ENCODE results near the gene APOL2.
"Not testable (repeated sequence)": the region's sequence is repeated elsewhere in the genome, so short reads cannot be mapped to it uniquely, and the experiment has no call there.

Gene APOL2

DNA sequence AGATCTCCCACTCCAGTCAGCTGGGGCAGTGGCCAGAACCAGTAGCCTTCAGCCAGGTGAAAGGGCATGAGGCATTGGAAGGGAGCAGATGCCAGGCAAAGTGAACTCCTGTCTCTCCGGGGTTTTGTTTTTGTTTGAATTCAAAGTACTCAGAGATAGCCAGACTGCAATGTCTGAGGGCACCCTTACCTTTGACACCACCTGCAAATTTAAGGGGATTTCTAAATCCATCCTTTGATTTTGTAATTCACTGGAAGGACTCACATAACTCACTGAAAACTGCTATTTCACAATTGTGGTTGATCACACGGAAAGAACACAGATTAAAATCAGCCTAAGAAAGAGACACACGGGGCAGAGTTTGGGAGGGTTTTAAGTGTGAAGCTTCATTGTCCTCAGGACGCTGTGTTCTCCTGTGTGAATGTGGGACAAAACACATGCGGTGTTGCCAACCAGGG is 23.9 kb upstream of the APOL2 start:
- DNase-seq (ENCODE audit: low read depth): not testable (repeated sequence)

DNA sequence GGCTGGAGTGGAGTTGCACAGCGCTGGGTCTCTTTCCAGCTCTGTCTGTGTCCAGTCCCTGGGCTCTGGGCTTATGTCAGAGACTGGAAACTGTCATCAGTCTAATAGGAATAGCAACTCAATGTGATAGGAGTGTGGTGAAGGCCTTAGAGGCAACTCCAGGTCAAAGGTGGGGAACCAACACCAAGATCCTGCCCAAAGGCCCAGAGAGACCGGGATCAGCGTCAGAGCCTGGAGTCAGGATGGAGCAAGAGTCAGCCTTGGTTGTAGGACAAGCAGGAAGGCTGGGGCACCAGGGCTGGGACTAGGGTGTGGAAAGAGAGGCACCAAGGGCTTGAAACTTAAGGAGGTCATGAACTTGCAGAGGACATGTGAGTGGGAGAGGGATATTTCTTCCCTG is 23.0 kb upstream of the APOL2 start:
- not testable (repeated sequence) for DNase-seq (ENCODE audit: low read depth)

DNA sequence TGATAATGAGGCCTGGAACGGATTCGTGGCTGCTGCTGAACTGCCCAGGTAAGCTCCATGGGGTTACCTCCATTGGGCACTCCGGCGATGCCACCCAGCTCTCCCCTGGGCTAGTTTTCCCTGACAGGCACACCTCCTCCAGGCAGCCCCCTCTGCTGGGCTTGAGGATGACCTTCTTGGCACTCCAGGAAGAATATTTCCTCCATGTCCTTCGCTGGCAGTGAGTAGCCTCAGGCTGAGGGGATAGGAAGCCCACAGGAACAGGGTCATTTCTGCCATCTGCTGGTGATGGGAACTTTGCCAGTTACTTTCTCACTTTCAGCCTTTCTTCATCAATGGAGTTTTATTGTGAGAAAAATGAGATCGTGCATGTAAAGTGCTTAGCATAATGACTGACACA is 22.3 kb upstream of the APOL2 start:
- DNase-seq (ENCODE audit: low read depth): not testable (repeated sequence)

- no peak for DNase-seq (ENCODE audit: low read depth)
Measured at GRCh38 chr22:36259615-36260300, 20.4 kb upstream of the APOL2 start.

GRCh38 chr22:36258701-36259614 is 19.6 kb upstream of the APOL2 start:
- no peak for DNase-seq (ENCODE audit: low read depth)

- DNase-seq (ENCODE audit: low read depth): no peak
Measured at GRCh38 chr22:36257948-36258670, 18.8 kb upstream of the APOL2 start.

DNA sequence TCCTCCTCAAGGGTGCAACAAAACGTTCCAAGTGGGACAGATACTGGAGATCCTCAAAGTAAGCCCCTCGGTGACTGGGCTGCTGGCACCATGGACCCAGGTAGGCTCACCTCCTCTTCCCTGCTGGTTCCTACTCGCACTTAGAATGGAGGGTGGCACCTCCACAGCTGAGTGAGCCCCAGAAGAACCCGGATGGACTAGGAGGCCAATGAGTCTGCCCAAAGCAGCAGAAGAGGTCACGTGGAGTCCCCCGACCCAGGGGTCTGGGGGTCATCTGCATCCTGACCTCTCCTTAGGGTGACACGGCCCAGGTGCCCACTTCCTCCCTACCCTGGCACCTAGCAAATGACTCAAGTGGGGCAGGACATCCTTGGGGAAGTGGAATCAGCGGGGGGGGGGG is 18.0 kb upstream of the APOL2 start:
- no peak for DNase-seq (ENCODE audit: low read depth)

DNA sequence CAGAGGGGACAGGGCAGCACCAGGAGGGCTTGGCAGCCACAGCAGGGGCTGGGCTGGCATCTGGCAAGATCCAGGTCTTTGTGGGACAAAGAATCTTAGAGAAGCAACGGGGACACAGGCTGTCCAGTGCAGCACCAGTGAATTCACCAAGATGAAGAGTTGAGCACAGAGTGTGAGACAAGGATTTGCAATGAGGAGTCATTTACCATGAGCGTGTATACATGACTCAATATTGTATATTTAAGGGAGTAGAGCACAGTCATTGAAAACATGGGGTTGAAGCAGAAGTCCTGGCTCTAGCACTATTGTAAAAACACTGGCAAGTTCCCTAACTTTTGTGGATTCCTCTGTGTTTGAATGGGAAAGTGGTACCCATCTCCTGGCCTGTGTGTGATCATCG is 17.2 kb upstream of the APOL2 start:
- no peak for DNase-seq (ENCODE audit: low read depth)

GRCh38 chr22:36255572-36255971 is 16.2 kb upstream of the APOL2 start:
- not testable (repeated sequence) for DNase-seq (ENCODE audit: low read depth)

DNA sequence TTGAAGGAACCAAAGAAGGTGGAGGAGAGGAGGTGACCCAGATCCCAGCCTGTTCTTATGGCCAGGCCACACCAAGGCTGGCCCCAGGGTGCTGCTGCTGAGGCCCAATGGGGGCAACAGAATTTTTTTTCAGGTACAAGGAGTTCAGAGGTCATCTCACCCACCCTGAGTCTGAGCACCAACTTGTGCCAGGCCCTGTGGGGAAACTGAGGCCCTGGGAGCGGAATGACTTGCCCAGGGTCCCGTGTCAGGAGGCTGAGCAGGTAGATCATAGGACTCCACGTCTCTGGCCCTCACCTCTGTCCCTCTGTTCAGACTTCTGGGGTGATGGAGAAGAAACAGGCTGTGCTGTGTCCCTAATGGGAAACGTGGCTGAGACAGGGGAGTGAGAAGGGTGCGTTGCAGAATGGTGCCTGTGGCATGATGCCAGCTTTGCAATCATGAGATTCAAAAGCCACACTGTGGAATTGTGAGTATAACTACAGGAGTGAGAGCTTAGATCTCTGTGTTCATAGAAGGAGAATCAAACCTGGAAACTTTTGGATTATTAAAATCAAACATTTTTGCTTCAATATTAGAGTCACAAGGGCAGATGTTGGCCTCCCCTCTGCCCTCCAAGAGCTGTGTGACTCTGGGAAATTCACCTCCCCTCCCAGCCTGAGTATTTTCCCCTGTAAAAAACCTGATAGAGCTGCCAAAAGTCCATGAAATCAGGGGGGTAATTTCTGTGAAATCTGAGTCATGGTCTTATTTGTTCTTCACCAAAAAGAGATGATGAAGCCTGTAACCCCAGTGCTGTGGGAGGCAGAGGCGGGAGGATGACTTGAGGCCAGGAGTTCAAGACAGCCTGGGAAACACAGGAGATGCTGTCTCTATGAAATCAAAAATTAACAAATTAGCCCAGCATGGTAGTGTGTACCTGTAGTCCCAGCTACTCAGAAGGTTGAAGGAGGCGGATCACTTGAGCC is 14.5 kb upstream of the APOL2 start:
- DNase-seq (ENCODE audit: low read depth): no peak

GRCh38 chr22:36252754-36253522 is 13.6 kb upstream of the APOL2 start, which contains the start of gene APOL1:
Gene APOL1, plus strand, starts transcription at chr22:36253133. Its CDS starts 1,823 bp downstream, at chr22:36254956.
- no peak for DNase-seq (ENCODE audit: low read depth)

DNA sequence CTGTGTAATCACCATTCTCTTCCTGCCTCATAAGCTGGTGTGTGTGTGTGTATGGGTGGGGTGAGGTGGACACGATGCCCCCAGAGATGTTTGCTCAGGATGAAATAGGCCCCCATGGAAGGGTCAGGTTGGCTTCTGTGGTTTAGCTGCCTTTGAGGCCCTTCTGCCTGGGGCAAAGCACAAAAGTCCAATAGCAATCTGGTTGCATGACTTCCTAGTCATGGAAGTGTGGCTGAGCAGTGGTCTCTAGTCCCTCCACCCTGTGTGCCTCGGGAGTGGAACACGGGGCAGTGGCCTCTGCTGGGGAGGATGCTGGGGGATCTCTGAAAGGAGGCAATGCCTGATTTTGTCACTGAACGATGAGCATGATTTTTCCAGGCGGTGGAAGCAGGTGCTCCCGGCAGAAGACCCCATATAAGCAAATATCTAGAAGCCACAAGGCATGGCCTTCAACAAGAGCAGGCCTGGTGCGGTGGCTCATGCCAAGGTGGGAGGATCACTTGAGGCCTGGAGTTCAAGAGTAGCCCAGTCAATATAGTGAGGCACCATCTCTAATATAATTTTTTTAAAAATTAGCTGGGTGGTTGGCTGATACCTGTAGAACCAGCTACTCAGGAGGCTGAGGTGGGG is 12.8 kb upstream of the APOL2 start:
- DNase-seq (ENCODE audit: low read depth): not testable (repeated sequence)

- not testable (repeated sequence) for DNase-seq (ENCODE audit: low read depth)
Measured at GRCh38 chr22:36250292-36250960, 11.1 kb upstream of the APOL2 start.

DNA sequence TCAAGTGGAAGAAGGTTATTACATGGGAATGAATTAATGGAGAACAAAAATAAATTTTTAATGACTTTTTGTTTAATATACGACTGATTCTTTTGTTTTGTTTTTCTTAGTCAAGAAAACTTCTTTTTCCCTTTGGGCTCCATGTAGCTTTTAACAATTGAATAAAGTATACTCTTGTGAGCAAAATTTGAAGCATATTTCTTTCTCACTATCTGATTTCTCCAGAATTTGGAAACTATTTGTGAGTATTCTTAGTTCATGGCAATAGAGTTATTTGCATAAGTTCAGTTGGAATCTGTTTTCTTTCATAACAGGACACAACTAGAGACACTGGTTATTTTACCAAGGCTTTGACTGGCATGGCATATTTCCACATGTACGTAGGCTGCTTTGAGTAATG is 9.8 kb upstream of the APOL2 start:
- DNase-seq (ENCODE audit: low read depth): no peak

DNA sequence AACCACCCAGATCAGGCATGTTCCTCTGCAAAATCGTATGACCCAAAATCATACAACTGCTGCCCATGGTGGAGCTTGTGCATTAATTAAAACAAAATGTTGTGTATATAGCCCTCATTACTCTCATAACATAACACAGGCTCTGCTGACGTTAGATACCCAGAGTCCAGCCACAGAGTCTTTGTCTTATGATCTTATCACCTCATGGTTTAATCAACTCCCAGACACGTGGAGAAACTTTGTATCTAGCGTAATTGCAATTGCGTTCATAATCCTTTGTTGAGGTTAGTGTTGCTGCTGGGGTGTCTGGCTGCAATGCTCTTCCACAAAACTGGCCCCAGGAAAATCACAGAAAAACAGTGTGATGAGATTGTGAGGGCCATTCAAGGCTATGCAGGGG is 8.6 kb upstream of the APOL2 start:
- DNase-seq (ENCODE audit: low read depth): no peak

- DNase-seq (ENCODE audit: low read depth): no peak
Measured at GRCh38 chr22:36246718-36247117, 7.4 kb upstream of the APOL2 start.

DNA sequence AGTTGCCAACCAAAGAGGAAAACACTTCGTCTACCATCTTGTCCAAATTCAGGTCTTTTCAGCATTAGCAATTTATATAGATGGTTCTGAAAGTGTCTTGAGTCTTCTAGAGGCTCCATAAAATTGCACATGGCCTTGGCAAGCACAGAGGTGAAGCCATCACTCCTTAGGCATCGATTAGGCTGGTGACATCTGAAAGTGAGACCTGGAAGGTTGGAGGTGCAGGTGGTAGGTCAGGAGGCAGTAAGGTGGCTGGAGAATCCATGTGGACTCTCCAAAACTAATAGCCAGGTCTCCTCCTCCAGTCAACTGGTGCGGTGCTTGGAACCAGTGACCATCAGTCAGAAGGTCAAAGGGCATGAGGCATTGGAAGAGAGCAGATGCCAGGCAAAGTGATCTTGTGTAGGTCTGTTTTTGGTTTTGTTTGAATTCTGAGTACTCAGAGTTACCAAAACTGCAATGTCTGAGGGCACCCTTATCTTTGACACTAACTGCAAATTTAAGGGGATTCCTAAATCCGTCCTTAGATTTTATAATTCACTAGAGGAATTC is 6.6 kb upstream of the APOL2 start:
- no peak for DNase-seq (ENCODE audit: low read depth)

- no peak for DNase-seq (ENCODE audit: low read depth)
Measured at GRCh38 chr22:36244522-36245391, 5.4 kb upstream of the APOL2 start.
